Type B pancreatic cell (in vitro differentiated cells): Measurements from ENCODE around the gene ZNF775. TPM values are rescaled to one million over a fixed set of nuclear protein-coding genes. Genes with fewer than 3 reads are reported as not detected.

Experiments
- DNase-seq: peaks from one replicate; pipeline ENCODE4 v3.0.0; 2021; ENCODE audit warnings: mixed read lengths; ENCODE audit not compliant: unreplicated experiment; ENCODE audit errors: extremely low spot score
- H3K27ac Mint-ChIP-seq: 2 replicates; pipeline ENCODE4 v1.8.0; 2021; ENCODE audit warnings: mild to moderate bottlenecking, mixed read lengths
- H3K27me3 Mint-ChIP-seq: 2 replicates; pipeline ENCODE4 v1.8.0; 2021; ENCODE audit warnings: mixed read lengths
- H3K36me3 Mint-ChIP-seq: 2 replicates; pipeline ENCODE4 v1.8.0; 2021; ENCODE audit warnings: mixed read lengths
- H3K4me1 Mint-ChIP-seq: one replicate; pipeline ENCODE4 v1.8.0; 2021; ENCODE audit warnings: mixed read lengths; ENCODE audit not compliant: unreplicated experiment
- H3K4me3 Mint-ChIP-seq: 2 replicates; pipeline ENCODE4 v1.8.0; 2021; ENCODE audit warnings: mild to moderate bottlenecking, mixed read lengths
- H3K9me3 Mint-ChIP-seq: 2 replicates; pipeline ENCODE4 v1.8.0; 2021; ENCODE audit warnings: mixed read lengths
- total RNA-seq: library from RNA; stranded (reverse); gene quantifications from 2 replicates; pipeline ENCODE4 v1.2.1, GENCODE V29; 2021; ENCODE audit warnings: low replicate concordance
- TF ChIP-seq, protein P1 (sequence below): fragments of 200-600 bp; sonication (generic); conservative IDR thresholded peaks from 2 replicates; pipeline ENCODE4 v1.5.0; 2021; ENCODE audit warnings: antibody characterized with exemption, mild to moderate bottlenecking

ZNF775 gene
- total RNA-seq, 1 donor from 2014 or later, result 12.3 TPM

DNA sequence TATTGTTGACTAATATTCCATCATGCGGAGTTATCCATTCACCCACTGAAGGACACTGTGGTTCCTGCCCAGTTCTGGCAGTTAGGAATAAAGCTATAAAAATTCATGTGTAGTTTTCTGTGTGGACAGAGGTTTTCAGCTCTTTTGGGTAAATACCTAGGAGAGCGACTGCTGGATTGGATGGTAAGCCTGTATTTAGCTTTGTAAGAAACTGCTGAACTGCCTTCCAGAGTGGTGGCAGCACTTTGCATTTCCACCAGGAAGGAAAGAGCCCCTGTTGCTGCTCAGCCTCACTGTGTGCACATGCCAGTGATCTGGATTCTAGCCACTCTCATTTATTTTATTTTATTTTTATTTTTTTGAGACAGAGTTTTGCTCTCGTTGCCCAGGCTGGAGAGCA lies 14.2 kb downstream of the ZNF775 start:
- Mint-ChIP-seq H3K36me3 (peaks cover 12% of the 10 kb centered on the region), H3K27me3 (no peaks in the 10 kb centered on the region), H3K9me3 (no peaks in the 10 kb centered on the region), H3K4me3 (no peak overlapping the region), H3K4me1 (peaks cover 14% of the 10 kb centered on the region), H3K27ac (no peak overlapping the region)
- TF ChIP-seq, protein P1, sequence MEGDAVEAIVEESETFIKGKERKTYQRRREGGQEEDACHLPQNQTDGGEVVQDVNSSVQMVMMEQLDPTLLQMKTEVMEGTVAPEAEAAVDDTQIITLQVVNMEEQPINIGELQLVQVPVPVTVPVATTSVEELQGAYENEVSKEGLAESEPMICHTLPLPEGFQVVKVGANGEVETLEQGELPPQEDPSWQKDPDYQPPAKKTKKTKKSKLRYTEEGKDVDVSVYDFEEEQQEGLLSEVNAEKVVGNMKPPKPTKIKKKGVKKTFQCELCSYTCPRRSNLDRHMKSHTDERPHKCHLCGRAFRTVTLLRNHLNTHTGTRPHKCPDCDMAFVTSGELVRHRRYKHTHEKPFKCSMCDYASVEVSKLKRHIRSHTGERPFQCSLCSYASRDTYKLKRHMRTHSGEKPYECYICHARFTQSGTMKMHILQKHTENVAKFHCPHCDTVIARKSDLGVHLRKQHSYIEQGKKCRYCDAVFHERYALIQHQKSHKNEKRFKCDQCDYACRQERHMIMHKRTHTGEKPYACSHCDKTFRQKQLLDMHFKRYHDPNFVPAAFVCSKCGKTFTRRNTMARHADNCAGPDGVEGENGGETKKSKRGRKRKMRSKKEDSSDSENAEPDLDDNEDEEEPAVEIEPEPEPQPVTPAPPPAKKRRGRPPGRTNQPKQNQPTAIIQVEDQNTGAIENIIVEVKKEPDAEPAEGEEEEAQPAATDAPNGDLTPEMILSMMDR, result no peak
- DNase-seq, result no peak

DNA sequence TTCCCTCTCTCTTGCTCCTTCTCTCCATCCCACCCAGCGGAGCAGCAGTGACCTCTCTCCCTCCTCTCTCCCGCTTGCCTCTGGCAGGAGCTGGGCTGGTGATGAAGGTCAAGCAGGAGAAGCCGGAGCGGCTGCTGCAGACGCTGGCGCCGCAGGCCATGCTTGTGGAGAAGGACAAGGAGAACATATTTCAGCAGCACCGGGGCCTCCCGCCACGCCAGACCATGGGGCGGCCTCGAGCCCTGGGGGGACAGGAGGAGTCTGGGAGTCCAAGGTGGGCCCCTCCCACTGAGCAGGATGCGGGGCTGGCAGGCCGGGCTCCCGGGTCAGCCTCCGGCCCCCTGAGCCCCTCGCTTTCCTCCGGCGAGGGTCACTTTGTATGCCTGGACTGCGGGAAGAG lies 17.3 kb downstream of the ZNF775 start:
- Mint-ChIP-seq H3K27me3 (no peaks in the 10 kb centered on the region), H3K4me1 (peaks cover 29% of the 10 kb centered on the region), H3K4me3 (no peak overlapping the region), H3K36me3 (peaks cover 18% of the 10 kb centered on the region), H3K27ac (no peak overlapping the region), H3K9me3 (no peaks in the 10 kb centered on the region)
- DNase-seq, result no peak
- TF ChIP-seq, protein P1, result no peak

DNA sequence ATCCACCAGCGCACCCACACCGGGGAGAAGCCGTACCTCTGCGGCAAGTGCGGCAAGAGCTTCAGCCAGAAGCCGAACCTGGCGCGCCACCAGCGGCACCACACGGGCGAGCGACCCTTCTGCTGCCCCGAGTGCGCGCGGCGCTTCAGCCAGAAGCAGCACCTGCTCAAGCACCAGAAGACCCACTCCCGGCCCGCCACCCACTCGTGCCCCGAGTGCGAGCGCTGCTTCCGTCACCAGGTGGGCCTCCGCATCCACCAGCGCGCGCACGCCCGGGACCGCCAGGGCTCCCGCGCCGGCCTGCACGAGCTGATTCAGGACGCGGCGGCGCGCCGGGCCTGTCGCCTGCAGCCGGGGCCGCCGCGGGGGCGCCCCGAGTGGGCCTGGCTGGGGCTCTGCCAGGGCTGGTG lies 17.7 kb downstream of the ZNF775 start:
- peaks cover 18% of the 10 kb centered on the region for H3K36me3 Mint-ChIP-seq
- DNase-seq, result no peak
- H3K27ac Mint-ChIP-seq, result no peak overlapping the region
- TF ChIP-seq, protein P1, result no peak
- no peak overlapping the region for H3K4me3 Mint-ChIP-seq
- no peaks in the 10 kb centered on the region for H3K27me3 Mint-ChIP-seq
- no peaks in the 10 kb centered on the region for H3K9me3 Mint-ChIP-seq
- peaks cover 34% of the 10 kb centered on the region for H3K4me1 Mint-ChIP-seq

DNA sequence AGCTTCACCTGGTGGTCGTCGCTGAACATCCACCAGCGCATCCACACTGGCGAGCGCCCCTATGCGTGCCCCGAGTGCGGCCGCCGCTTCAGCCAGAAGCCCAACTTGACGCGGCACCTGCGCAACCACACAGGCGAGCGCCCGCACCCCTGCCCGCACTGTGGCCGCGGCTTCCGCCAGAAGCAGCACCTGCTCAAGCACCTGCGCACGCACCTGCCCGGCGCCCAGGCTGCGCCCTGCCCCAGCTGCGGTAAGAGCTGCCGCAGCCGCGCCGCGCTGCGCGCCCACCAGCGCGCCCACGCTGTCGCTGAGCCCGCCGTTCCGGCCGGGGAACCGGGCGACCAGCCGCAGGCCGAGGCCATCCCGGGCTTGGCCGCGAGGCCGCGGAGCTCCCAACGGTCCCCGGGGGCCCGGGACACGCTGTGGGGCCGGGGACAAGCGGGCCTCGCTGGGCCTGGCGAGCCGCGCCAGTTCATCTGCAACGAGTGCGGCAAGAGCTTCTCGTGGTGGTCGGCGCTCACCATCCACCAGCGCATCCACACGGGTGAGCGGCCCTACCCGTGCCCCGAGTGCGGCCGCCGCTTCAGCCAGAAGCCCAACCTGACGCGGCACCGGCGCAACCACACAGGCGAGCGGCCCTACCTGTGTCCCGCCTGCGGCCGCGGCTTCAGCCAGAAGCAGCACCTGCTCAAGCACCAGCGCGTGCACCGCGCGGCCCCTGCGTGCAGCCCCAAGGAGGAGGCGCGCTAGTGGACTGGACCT lies 18.4 kb downstream of the ZNF775 start:
- TF ChIP-seq, protein P1, result no peak
- Mint-ChIP-seq H3K36me3 (peaks cover 18% of the 10 kb centered on the region), H3K9me3 (no peaks in the 10 kb centered on the region), H3K4me3 (no peak overlapping the region), H3K27me3 (no peaks in the 10 kb centered on the region), H3K27ac (no peak overlapping the region), H3K4me1 (peaks cover 40% of the 10 kb centered on the region)
- DNase-seq, result no peak

DNA sequence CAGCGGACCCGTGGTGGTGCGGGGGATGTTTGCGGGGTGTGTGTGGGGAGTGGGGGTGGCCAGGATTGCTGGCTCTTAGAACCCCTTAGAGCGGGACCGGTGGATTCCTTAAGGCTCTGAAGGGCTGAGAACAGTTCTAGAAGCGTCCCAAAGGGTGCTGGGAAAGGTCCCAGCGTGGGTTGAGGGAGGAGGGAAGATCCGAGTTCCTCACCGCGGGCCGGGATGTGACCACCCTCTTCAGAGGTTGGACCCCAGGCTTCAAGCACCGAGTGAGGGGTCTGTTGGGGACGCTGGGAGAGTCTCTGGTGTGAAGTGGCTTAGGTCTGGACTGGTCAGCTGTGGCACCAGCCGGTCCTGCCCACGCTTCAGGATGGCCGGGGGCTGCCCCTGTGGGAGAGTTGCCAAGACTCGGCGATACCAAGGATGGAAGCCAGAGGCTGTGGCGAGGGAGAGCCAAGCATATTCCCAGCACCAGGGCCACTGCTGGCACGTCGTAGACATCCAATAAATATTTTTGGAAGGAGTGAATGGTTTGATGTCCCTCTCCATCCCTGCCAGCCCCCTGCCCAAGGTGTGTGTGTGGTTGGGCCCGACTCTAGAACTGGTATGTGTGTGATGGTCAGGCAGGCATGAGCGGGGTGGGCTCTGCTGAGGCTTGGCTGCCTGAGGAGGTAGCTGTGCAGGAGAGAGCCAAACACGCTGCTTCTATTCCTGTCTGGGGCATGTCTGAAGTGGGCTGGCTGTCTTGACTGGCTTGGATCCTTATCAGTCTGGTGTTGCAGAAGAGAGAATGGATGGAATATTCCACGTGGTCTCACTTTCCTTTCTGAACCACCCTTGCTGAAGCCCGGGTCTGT lies 19.2 kb downstream of the ZNF775 start:
- Mint-ChIP-seq H3K36me3 (peaks cover 14% of the 10 kb centered on the region), H3K4me1 (peaks cover 49% of the 10 kb centered on the region), H3K27me3 (no peaks in the 10 kb centered on the region), H3K4me3 (no peak overlapping the region), H3K27ac (no peak overlapping the region), H3K9me3 (no peaks in the 10 kb centered on the region)
- DNase-seq, result no peak
- TF ChIP-seq, protein P1, result no peak
